OCI-LY3 (cell line): ENCODE measurements around the gene ZNF319.
"Not testable (repeated sequence)": the region's sequence is repeated elsewhere in the genome, so short reads cannot be mapped to it uniquely, and the experiment has no call there.

Experiments
- H2AFZ ChIP-seq: fragments of 200-600, 300-600 bp; shearing (Covaris generic); 2 replicates; pipeline ENCODE4 v1.6.0; 2014; ENCODE audit warnings: antibody characterized with exemption, low read depth, low read length
- H3K27ac ChIP-seq: fragments of 200-600, 300-600 bp; sonication (generic); 2 replicates; pipeline ENCODE4 v1.5.1; 2014; ENCODE audit warnings: mild to moderate bottlenecking, low read length, moderate library complexity, mixed read lengths
- H3K27me3 ChIP-seq: fragments of 200-600, 300-600 bp; sonication (generic); 2 replicates; pipeline ENCODE4 v1.6.1; 2014; ENCODE audit warnings: low read depth, low read length, mixed read lengths
- H3K36me3 ChIP-seq: fragments of 200-600, 300-600 bp; sonication (generic); replicated peaks from 2 replicates; pipeline ENCODE3; 2014; ENCODE audit warnings: low read depth, low read length, mixed read lengths
- H3K4me1 ChIP-seq: fragments of 300-600, 200-600 bp; sonication (generic); 2 replicates; pipeline ENCODE4 v1.6.1; 2014; ENCODE audit warnings: low read length, mixed read lengths
- H3K4me2 ChIP-seq: fragments of 200-600, 300-600 bp; sonication (generic); 2 replicates; pipeline ENCODE4 v1.6.1; 2014; ENCODE audit warnings: low read length, mixed read lengths
- H3K4me3 ChIP-seq: fragments of 300-600, 200-600 bp; sonication (generic); 2 replicates; pipeline ENCODE4 v1.5.1; 2014; ENCODE audit warnings: antibody characterized with exemption, mild to moderate bottlenecking, low read length, moderate library complexity
- H3K79me2 ChIP-seq: fragments of 300-600, 200-600 bp; shearing (Covaris generic); 2 replicates; pipeline ENCODE4 v1.6.1; 2014; ENCODE audit warnings: mild to moderate bottlenecking, low read length, mixed read lengths
- H3K9ac ChIP-seq: fragments of 300-600, 200-600 bp; shearing (Covaris generic); 2 replicates; pipeline ENCODE4 v1.6.0; 2014; ENCODE audit warnings: mild to moderate bottlenecking, low read length, moderate library complexity
- H3K9me3 ChIP-seq: fragments of 200-600, 300-600 bp; shearing (Covaris generic); 2 replicates; pipeline ENCODE4 v1.6.1; 2014; ENCODE audit warnings: low read length, mixed read lengths; ENCODE audit not compliant: insufficient read depth
- H4K20me1 ChIP-seq: fragments of 200-600, 300-600 bp; sonication (generic); 2 replicates; pipeline ENCODE4 v1.6.1; 2016; ENCODE audit warnings: low read length, mixed read lengths; ENCODE audit not compliant: insufficient read depth
- EZH2phosphoT487 ChIP-seq: fragments of 200-600 bp; shearing (Covaris generic); IDR thresholded peaks from 2 replicates; pipeline ENCODE4 v1.6.1; 2018; ENCODE audit warnings: antibody characterized with exemption, mixed run types, low read depth
- TF ChIP-seq, protein P1 (sequence below): fragments of 200-600, 300-600 bp; sonication (generic); IDR thresholded peaks from 2 replicates; pipeline ENCODE4 v1.5.1; 2014; ENCODE audit warnings: antibody characterized with exemption, low read length, low read depth

Gene ZNF319

DNA sequence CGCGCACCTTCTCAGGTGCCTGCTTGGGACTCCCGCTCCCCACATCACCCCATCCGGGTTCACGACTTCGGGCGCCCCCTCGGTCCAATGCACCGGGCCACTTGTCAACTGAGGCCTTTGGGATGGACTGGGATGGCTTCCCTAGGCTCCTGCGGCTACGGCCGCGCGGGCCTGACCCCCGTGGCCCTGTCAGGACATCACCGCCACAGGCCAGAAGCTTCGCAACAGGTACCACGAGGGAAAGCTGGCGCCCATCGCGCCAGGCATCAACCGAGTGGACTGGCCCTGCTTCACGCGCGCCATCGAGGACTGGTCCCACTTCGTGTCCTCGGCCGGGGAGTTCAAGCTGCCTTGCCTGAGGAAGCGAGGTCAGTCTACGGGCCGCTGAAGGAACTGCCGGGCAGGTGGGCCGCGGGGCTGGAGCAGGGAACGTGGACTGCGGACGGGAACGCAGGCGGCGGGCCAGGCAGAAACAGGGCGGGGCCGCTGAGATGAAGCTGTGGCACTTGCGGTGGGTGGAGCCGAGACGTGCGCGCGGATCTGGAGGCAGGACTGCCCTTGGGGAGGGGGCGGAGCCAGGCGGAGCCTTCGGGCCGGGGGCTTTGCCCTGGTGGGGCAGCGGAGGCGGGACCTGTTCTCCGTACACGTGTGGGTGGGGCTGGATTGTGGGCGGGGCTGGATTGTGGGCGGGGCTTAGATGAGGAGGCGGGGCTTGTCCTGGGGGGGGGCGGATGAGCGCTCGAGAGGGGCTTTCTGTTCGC, 15.8 kb downstream of the ZNF319 start:
- Histone ChIP-seq H3K36me3 (no peaks in the 10 kb centered on the region), H3K9me3 (no peaks in the 10 kb centered on the region), H3K4me3 (no peak overlapping the region), H3K9ac (no peak overlapping the region), H4K20me1 (no peaks in the 10 kb centered on the region), H3K4me1 (no peaks in the 10 kb centered on the region; the same call in 1 of the 2 replicates), H3K79me2 (no peaks in the 10 kb centered on the region), H2AFZ (no peak overlapping the region), H3K27me3 (no peaks in the 10 kb centered on the region; the same call in 1 of the 2 replicates), H3K27ac (no peak overlapping the region), H3K4me2 (no peak overlapping the region)
- TF ChIP-seq, protein P1, sequence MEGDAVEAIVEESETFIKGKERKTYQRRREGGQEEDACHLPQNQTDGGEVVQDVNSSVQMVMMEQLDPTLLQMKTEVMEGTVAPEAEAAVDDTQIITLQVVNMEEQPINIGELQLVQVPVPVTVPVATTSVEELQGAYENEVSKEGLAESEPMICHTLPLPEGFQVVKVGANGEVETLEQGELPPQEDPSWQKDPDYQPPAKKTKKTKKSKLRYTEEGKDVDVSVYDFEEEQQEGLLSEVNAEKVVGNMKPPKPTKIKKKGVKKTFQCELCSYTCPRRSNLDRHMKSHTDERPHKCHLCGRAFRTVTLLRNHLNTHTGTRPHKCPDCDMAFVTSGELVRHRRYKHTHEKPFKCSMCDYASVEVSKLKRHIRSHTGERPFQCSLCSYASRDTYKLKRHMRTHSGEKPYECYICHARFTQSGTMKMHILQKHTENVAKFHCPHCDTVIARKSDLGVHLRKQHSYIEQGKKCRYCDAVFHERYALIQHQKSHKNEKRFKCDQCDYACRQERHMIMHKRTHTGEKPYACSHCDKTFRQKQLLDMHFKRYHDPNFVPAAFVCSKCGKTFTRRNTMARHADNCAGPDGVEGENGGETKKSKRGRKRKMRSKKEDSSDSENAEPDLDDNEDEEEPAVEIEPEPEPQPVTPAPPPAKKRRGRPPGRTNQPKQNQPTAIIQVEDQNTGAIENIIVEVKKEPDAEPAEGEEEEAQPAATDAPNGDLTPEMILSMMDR: no peak
- TF ChIP-seq EZH2phosphoT487: no peak

DNA sequence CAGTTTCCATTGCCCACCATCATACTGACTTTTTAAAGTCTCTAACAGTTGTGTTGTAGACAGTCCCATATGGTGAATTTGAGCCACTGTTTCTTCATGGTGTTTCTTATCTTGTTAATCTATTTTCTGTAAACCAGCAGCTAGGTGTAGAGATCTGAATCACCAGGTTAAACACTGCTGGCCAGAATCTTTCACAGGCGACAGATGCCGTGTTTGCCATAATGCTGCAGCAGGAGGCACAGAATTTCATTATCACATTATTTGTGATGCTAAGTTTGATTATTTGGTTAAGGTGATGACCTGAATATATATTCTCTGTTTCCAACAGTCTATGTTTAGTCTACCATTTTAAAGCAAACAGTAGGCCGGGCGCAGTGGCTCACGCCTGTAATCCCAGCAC, 18.1 kb downstream of the ZNF319 start:
- no peaks in the 10 kb centered on the region for H3K36me3 ChIP-seq
- H3K79me2 ChIP-seq: no peaks in the 10 kb centered on the region
- H3K27me3 ChIP-seq: no peaks in the 10 kb centered on the region; the same call in 1 of the 2 replicates
- H3K9ac ChIP-seq: no peak overlapping the region
- TF ChIP-seq, protein P1: no peak
- TF ChIP-seq EZH2phosphoT487: no peak
- H3K9me3 ChIP-seq: no peaks in the 10 kb centered on the region
- H2AFZ ChIP-seq: no peak overlapping the region
- no peak overlapping the region for H3K27ac ChIP-seq
- no peak overlapping the region for H3K4me2 ChIP-seq
- H4K20me1 ChIP-seq: no peaks in the 10 kb centered on the region
- H3K4me3 ChIP-seq: no peak overlapping the region
- H3K4me1 ChIP-seq: no peaks in the 10 kb centered on the region; the same call in 1 of the 2 replicates

DNA sequence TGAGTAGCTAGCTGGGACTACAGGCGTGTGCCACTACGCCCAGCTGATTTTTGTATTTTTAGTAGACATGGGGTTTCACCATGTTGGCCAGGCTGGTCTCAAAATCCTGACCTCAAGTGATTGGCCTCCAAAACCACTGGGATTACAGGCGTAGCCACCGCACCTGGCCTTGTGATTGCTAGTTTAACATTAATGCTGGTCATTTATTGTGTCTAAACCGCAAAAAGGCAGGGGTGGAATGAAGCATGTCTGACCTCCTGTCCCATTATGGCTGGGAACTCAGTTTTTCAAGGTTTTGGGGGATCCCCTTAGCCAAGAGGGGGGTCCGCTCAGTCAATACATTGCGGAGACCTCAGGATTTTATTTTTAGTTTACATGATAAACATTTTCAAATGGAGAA, 18.8 kb downstream of the ZNF319 start:
- no peak for TF ChIP-seq EZH2phosphoT487
- TF ChIP-seq, protein P1: no peak
- no peak overlapping the region for H3K4me2 ChIP-seq
- no peaks in the 10 kb centered on the region for H4K20me1 ChIP-seq
- no peaks in the 10 kb centered on the region for H3K4me1 ChIP-seq
- no peaks in the 10 kb centered on the region for H3K9me3 ChIP-seq
- H2AFZ ChIP-seq: no peak overlapping the region
- no peaks in the 10 kb centered on the region for H3K36me3 ChIP-seq
- no peak overlapping the region for H3K27ac ChIP-seq
- no peak overlapping the region for H3K9ac ChIP-seq
- no peaks in the 10 kb centered on the region; the same call in 1 of the 2 replicates for H3K27me3 ChIP-seq
- H3K79me2 ChIP-seq: no peaks in the 10 kb centered on the region
- no peak overlapping the region for H3K4me3 ChIP-seq

DNA sequence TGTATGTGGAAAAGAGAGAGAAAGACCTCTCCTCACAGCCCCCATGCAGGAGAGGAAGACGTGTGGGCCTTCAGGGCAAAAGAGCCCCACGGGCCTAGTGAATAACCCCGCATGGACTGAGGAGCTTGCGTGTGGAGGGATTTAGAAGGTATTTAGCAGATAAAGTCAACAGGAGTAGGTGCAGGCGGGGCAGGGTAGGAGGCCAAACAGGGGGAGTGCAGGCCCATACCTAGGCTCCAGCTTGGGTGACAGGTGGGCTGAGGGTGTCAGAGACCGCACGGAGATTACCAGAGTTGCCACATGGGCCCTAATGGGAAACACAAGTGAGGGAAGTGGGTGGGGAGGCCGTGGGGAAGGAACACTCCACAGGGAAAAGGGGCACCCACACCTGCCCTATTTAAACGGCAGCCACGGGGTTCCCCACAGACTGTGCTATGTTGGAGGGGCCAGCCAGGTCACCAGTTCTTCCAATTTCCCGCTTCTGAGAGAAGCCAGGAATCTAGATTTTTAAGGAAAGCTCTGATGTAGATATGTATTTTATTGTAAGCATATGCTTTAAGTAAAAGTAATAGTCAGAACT, 21.4 kb downstream of the ZNF319 start:
- TF ChIP-seq EZH2phosphoT487: no peak
- TF ChIP-seq, protein P1: no peak
- no peaks in the 10 kb centered on the region for H4K20me1 ChIP-seq
- H3K27ac ChIP-seq: no peak overlapping the region
- no peaks in the 10 kb centered on the region for H3K4me1 ChIP-seq
- H2AFZ ChIP-seq: no peak overlapping the region
- no peak overlapping the region for H3K4me3 ChIP-seq
- H3K79me2 ChIP-seq: no peaks in the 10 kb centered on the region
- H3K27me3 ChIP-seq: no peaks in the 10 kb centered on the region; the same call in 1 of the 2 replicates
- H3K36me3 ChIP-seq: no peaks in the 10 kb centered on the region
- no peak overlapping the region for H3K4me2 ChIP-seq
- no peaks in the 10 kb centered on the region for H3K9me3 ChIP-seq
- H3K9ac ChIP-seq: no peak overlapping the region

DNA sequence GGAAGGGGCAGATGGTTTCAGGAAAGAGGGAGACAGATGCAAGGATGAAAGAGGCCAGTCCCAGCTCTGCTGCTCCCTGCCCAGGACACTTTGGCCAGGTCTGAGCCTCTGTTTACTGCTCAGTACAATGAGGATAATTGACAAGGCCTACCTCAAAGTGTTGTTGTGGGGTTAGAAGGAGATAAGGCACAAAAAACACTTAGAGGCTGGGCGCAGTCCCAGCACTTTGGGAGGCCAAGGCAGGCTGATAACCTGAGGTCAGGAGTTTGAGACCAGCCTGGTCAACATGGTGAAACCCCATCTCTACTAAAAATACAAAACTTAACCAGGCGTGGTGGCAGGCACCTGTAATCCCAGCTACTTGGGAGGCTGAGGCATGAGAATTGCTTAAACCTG, 22.4 kb downstream of the ZNF319 start:
- H3K27ac ChIP-seq, H3K36me3 ChIP-seq, H3K27me3 ChIP-seq, H3K79me2 ChIP-seq, H3K4me1 ChIP-seq, H3K4me3 ChIP-seq, H3K9ac ChIP-seq, H2AFZ ChIP-seq, H3K4me2 ChIP-seq, H4K20me1 ChIP-seq, H3K9me3 ChIP-seq: not testable (repeated sequence)
